GM20000 (cell line): ENCODE measurements around the gene PROP1.
"Not testable (repeated sequence)": the region's sequence is repeated elsewhere in the genome, so short reads cannot be mapped to it uniquely, and the experiment has no call there.

Experiments used
- DNase-seq: peaks from one replicate; pipeline ENCODE4 v3.0.0; 2012; ENCODE audit warnings: low spot score
- CTCF ChIP-seq: IDR thresholded peaks from 2 replicates; pipeline ENCODE4 v1.5.1; 2012; ENCODE audit warnings: mild to moderate bottlenecking, control low read depth; ENCODE audit errors: extremely low read depth, missing control alignments

Gene PROP1

GRCh38 chr5:177972613-177973012 lies 23.4 kb downstream of the PROP1 start:
- no peak for TF ChIP-seq CTCF

GRCh38 chr5:177972014-177972413 lies 24.0 kb downstream of the PROP1 start:
- not testable (repeated sequence) for DNase-seq

More at GRCh38 chr5:177972613-177973012, 23.4 kb downstream of the PROP1 start:
- no peak for DNase-seq

GRCh38 chr5:177968661-177969211 lies 27.3 kb downstream of the PROP1 start:
- no peak for TF ChIP-seq CTCF
- no peak for DNase-seq

GRCh38 chr5:177967221-177967887 lies 28.7 kb downstream of the PROP1 start:
- DNase-seq: no peak
- TF ChIP-seq CTCF: no peak

- DNase-seq: no peak
- TF ChIP-seq CTCF: no peak
Observed at GRCh38 chr5:177966839-177967166, 29.2 kb downstream of the PROP1 start.

GRCh38 chr5:177966009-177966838 lies 29.8 kb downstream of the PROP1 start:
- no peak for TF ChIP-seq CTCF
- DNase-seq: no peak

- TF ChIP-seq CTCF: no peak
- no peak for DNase-seq
Observed at GRCh38 chr5:177964471-177964870, 31.6 kb downstream of the PROP1 start.
